Endothelial cell of umbilical vein (primary cell): ENCODE data around the gene CHMP4B. TPM values are rescaled to one million over a fixed set of nuclear protein-coding genes. Genes with fewer than 3 reads are reported as not detected.

Experiments used
- BruUV-seq: library from RNA; stranded (reverse); fragments of 400-500 nt; replicated peaks from 2 replicates; lab custom pipeline; 2021; lab: Mats Ljungman, UMichigan
- CTCF ChIA-PET: fragments of 300-600, 350-600 bp; sonication (Branson Sonifier 250); formaldehyde crosslinking; loops from one replicate; lab custom pipeline; 2021; ENCODE audit warnings: antibody characterized with exemption, inconsistent platforms; lab: Charles Lee
- POLR2A ChIA-PET: fragments of 300-600, 350-600 bp; sonication (Branson Sonifier 250); formaldehyde crosslinking; loops from one replicate; lab custom pipeline; 2021; ENCODE audit warnings: antibody characterized with exemption, inconsistent platforms; lab: Charles Lee
- DNase-seq: peaks from one replicate; pipeline ENCODE4 v3.0.0-alpha.2; 2011; ENCODE audit warnings: low read depth, low spot score
- FAIRE-seq: peaks from 2 replicates; lab custom pipeline; 2011; peaks lifted over from hg19 to GRCh38; lab: Jason Lieb, UNC
- H2AFZ ChIP-seq: 2 replicates; pipeline ENCODE4 v1.6.0; 2012; ENCODE audit warnings: low read depth, low read length, control low read depth, inconsistent platforms
- H3K27ac ChIP-seq: 2 replicates; pipeline ENCODE4 v1.5.1; 2011; ENCODE audit warnings: low read depth, mild to moderate bottlenecking, control low read depth, low read length, moderate library complexity; ENCODE audit not compliant: insufficient read depth
- H3K27me3 ChIP-seq, 2 experiments: 2 replicates each; pipeline versions ENCODE4 v1.6.0 to v1.6.1; 2011; ENCODE audit warnings: low read length in 2 of 2, mixed read lengths in 1 of 2; ENCODE audit not compliant: control insufficient read depth in 2 of 2, insufficient read depth in 2 of 2
- H3K36me3 ChIP-seq, 2 experiments: 2 replicates in 1 of 2; 3 replicates in 1 of 2; pipeline ENCODE4 v1.5.1; 2011; ENCODE audit warnings: low read length in 2 of 2, mild to moderate bottlenecking in 1 of 2, moderate library complexity in 1 of 2; ENCODE audit not compliant: control insufficient read depth in 2 of 2, insufficient read depth in 2 of 2; ENCODE audit errors: extremely low read depth in 1 of 2
- H3K4me1 ChIP-seq: 3 replicates; pipeline ENCODE4 v1.5.1; 2011; ENCODE audit warnings: mild to moderate bottlenecking, low read length; ENCODE audit not compliant: control insufficient read depth, insufficient read depth; ENCODE audit errors: extremely low read depth
- H3K4me2 ChIP-seq: 2 replicates; pipeline ENCODE4 v1.6.1; 2011; ENCODE audit warnings: low read length, control low read depth, mixed read lengths; ENCODE audit not compliant: insufficient read depth
- H3K4me3 ChIP-seq, 3 experiments: fragments of 200-600 bp in 1 of 3; sonication (generic), shearing (Covaris generic) in 1 of 3; replicated peaks in 1 of 3; 2 replicates each; pipeline ENCODE4 v1.5.1; 2011 to 2016; ENCODE audit warnings: control low read depth in 3 of 3, low read length in 3 of 3, mild to moderate bottlenecking in 2 of 3, inconsistent platforms in 1 of 3, low read depth in 1 of 3, moderate library complexity in 1 of 3; ENCODE audit not compliant: insufficient read depth in 1 of 3
- H3K79me2 ChIP-seq: 2 replicates; pipeline ENCODE4 v1.6.0; 2012; ENCODE audit warnings: low read length, inconsistent platforms; ENCODE audit not compliant: control insufficient read depth, insufficient read depth
- H3K9ac ChIP-seq: replicated peaks from 2 replicates; pipeline ENCODE3; 2011; ENCODE audit warnings: low read length, control low read depth; ENCODE audit not compliant: insufficient read depth; ENCODE audit errors: extremely low read depth
- H3K9me1 ChIP-seq: replicated peaks from 3 replicates; pipeline ENCODE4 v1.6.0; 2011; ENCODE audit warnings: mild to moderate bottlenecking, low read length; ENCODE audit not compliant: control insufficient read depth, insufficient read depth; ENCODE audit errors: extremely low read depth
- H3K9me3 ChIP-seq: replicated peaks from 2 replicates; pipeline ENCODE4 v1.5.1; 2012; ENCODE audit warnings: low read length, inconsistent platforms; ENCODE audit not compliant: control insufficient read depth, insufficient read depth
- H4K20me1 ChIP-seq: replicated peaks from 2 replicates; pipeline ENCODE3; 2011; ENCODE audit warnings: mild to moderate bottlenecking, low read length; ENCODE audit not compliant: control insufficient read depth, insufficient read depth; ENCODE audit errors: extremely low read depth
- EZH2 ChIP-seq: IDR thresholded peaks from 2 replicates; pipeline ENCODE4 v1.6.1; 2012; ENCODE audit warnings: borderline replicate concordance, low read depth, mild to moderate bottlenecking, moderate library complexity, low read length, inconsistent platforms; ENCODE audit not compliant: severe bottlenecking
- FOS ChIP-seq: IDR thresholded peaks from 2 replicates; pipeline ENCODE4 v1.6.1; 2011; ENCODE audit warnings: mild to moderate bottlenecking, low read length, moderate library complexity, borderline replicate concordance; ENCODE audit not compliant: insufficient read depth
- GATA2 ChIP-seq: IDR thresholded peaks from 2 replicates; pipeline ENCODE4 v1.7.0; 2011; ENCODE audit warnings: low read depth, mild to moderate bottlenecking, moderate library complexity, mixed read lengths, low read length; ENCODE audit not compliant: insufficient read length, insufficient read depth
- JUN ChIP-seq: IDR thresholded peaks from 2 replicates; pipeline ENCODE4 v1.6.1; 2011; ENCODE audit warnings: borderline replicate concordance, low read depth; ENCODE audit not compliant: insufficient read length, insufficient read depth
- MYC ChIP-seq: IDR thresholded peaks from one replicate; pipeline ENCODE4 v1.6.1; 2011; ENCODE audit warnings: mild to moderate bottlenecking, low read depth, low read length
- POLR2A ChIP-seq: IDR thresholded peaks from 2 replicates; pipeline ENCODE4 v1.6.1; 2012; ENCODE audit warnings: low read depth, mild to moderate bottlenecking, control low read depth, low read length
- POLR2AphosphoS5 ChIP-seq: IDR thresholded peaks from 2 replicates; pipeline ENCODE4 v1.6.1; 2012; ENCODE audit warnings: low read depth, mild to moderate bottlenecking, control low read depth, low read length, moderate library complexity; ENCODE audit not compliant: insufficient read depth
- dilution Hi-C: fragments of 300-500 bp; cut with MboI; formaldehyde crosslinking; loops from one replicate; pipeline ENCODE4 v1.15.0; 2019; ENCODE audit warnings: low sequenced_read_pairs; ENCODE audit not compliant: extremely low pct_ligation_motif_present
- intact Hi-C: fragments of 100-400 bp; cut with micrococcal nuclease; formaldehyde crosslinking; loops from one replicate; pipeline ENCODE4 v1.10.0; 2022
- polyA plus RNA-seq, 4 experiments: library from polyadenylated mRNA; depleted of rRNA in 3 of 4; stranded (reverse) in 3 of 4; unstranded in 1 of 4; fragments of >200 nt; gene quantifications; 2 replicates each; pipeline versions ENCODE4 v1.2.1 to v1.2.3, GENCODE V29; 2011 to 2012; ENCODE audit warnings: missing spikeins in 1 of 4
- total RNA-seq: library from RNA; stranded (reverse); gene quantifications from 2 replicates; pipeline ENCODE4 v1.2.3, GENCODE V29; 2021
- TF ChIP-seq, protein P1 (sequence below): IDR thresholded peaks from 2 replicates; pipeline ENCODE4 v1.6.1; 2011; ENCODE audit not compliant: insufficient read depth, insufficient read length
- TF ChIP-seq, protein P2 (sequence below), 2 donors: IDR thresholded peaks; 1 replicate in 1 of 2; 2 replicates in 1 of 2; pipeline ENCODE4 v1.5.1; 2011; ENCODE audit warnings: low read length in 2 of 2, mild to moderate bottlenecking in 2 of 2, moderate library complexity in 2 of 2, control low read depth in 1 of 2, inconsistent platforms in 1 of 2, low read depth in 1 of 2; ENCODE audit not compliant: insufficient read depth in 1 of 2; ENCODE audit errors: extremely low read depth in 1 of 2

The CHMP4B gene
- total and polyA plus RNA-seq, 2 donors (not counting 3 experiments of a cell fraction or from before 2014, with no cell fraction given) = 64.7 to 112 TPM

DNA sequence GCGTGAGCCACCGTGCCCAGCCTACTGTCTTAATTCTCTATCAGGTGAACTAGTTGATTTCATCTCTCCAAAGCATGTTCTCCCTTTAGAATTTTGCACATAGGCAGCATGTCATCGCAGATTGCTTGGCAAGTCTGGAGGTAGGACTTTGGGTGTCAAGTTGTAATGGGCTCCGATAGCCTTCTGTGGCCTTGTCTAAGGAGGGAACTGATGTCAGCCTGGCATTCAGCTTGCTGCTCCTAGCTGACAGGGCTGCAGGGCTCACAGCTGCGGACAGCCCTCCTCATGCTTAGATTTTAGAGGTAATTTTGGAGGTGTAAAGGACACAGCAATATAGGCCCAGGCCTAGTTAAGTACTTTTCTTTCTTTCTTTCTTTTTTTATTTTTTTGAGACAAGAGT is 11.3 kb downstream of the CHMP4B start:
- TF ChIP-seq, protein P1, sequence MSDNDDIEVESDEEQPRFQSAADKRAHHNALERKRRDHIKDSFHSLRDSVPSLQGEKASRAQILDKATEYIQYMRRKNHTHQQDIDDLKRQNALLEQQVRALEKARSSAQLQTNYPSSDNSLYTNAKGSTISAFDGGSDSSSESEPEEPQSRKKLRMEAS = no peak
- TF ChIP-seq GATA2 = no peak
- peaks cover 95% of the 10 kb centered on the region for H3K79me2 ChIP-seq

DNA sequence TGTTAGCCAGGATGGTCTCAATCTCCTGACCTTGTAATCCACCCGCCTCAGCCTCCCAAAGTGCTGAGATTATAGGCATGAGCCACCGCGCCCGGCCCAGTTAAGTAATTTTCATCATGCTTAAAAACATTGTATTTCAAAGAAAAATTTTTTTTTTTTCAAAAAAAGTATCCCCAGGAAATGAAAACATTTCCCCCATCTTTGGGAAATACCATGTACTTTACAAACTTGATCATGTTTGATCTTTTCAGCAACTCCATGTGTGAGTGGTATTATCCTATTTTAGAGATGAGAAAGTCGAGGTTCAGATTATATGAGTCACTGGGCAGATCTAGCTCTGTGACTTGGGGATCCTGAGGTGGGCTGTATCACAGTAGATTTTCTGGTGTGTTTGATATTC is 11.8 kb downstream of the CHMP4B start:
- FAIRE-seq (no peak), DNase-seq (no peak)
- H3K4me2 ChIP-seq = no peak overlapping the region
- peaks cover 0 to 3% of the 10 kb centered on the region in 2 experiments for H3K36me3 ChIP-seq
- no peak overlapping the region for H3K9ac ChIP-seq
- no peaks in the 10 kb centered on the region for H3K9me1 ChIP-seq
- H3K27ac ChIP-seq = no peak overlapping the region
- TF ChIP-seq EZH2 = no peak
- TF ChIP-seq MYC = no peak
- TF ChIP-seq, protein P1 = no peak
- no peak for TF ChIP-seq POLR2AphosphoS5
- TF ChIP-seq POLR2A = no peak
- TF ChIP-seq FOS = no peak
- no peak for TF ChIP-seq GATA2
- no peak for TF ChIP-seq JUN
- TF ChIP-seq, protein P2, sequence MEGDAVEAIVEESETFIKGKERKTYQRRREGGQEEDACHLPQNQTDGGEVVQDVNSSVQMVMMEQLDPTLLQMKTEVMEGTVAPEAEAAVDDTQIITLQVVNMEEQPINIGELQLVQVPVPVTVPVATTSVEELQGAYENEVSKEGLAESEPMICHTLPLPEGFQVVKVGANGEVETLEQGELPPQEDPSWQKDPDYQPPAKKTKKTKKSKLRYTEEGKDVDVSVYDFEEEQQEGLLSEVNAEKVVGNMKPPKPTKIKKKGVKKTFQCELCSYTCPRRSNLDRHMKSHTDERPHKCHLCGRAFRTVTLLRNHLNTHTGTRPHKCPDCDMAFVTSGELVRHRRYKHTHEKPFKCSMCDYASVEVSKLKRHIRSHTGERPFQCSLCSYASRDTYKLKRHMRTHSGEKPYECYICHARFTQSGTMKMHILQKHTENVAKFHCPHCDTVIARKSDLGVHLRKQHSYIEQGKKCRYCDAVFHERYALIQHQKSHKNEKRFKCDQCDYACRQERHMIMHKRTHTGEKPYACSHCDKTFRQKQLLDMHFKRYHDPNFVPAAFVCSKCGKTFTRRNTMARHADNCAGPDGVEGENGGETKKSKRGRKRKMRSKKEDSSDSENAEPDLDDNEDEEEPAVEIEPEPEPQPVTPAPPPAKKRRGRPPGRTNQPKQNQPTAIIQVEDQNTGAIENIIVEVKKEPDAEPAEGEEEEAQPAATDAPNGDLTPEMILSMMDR (IDR thresholded peaks at IDR 0.05; ENCODE audit: extremely low read depth in 1 of 2, insufficient read depth in 1 of 2, low read depth in 1 of 2, low read length in 2 of 2) = no peak
- ChIA-PET POLR2A (interaction anchor here (0.6 kb wide), 1 partner anchor 10 kb away, joined by 3 read pairs; no protein-coding TSS in a partner anchor), CTCF (no interaction called here)
- no peaks in the 10 kb centered on the region for H3K27me3 ChIP-seq
- H3K4me1 ChIP-seq = no peaks in the 10 kb centered on the region
- peaks cover 15% of the 10 kb centered on the region for H4K20me1 ChIP-seq
- no peaks in the 10 kb centered on the region for H3K9me3 ChIP-seq
- peaks cover 95% of the 10 kb centered on the region for H3K79me2 ChIP-seq
- H2AFZ ChIP-seq = no peak overlapping the region
- BruUV-seq = no TSS peak
- H3K4me3 ChIP-seq = no peak overlapping the region
- intact Hi-C loops (no loop called here), dilution Hi-C loops (no loop called here)

More for the DNA sequence above, 11.3 kb downstream of the CHMP4B start:
- Histone ChIP-seq H3K9ac (no peak overlapping the region), H3K4me3 (no peak overlapping the region), H3K9me1 (no peaks in the 10 kb centered on the region), H3K9me3 (no peaks in the 10 kb centered on the region), H3K4me2 (no peak overlapping the region), H3K4me1 (no peaks in the 10 kb centered on the region), H3K27ac (no peak overlapping the region), H2AFZ (no peak overlapping the region), H4K20me1 (peaks cover 17% of the 10 kb centered on the region), H3K27me3 (no peaks in the 10 kb centered on the region), H3K36me3 (peaks cover 0 to 3% of the 10 kb centered on the region in 2 experiments)
- DNase-seq (no peak), FAIRE-seq (no peak)
- intact Hi-C loops (no loop called here), dilution Hi-C loops (no loop called here)
- ChIA-PET CTCF (interaction anchor here (1.2 kb wide), 1 partner anchor 8 kb away, joined by 3 read pairs; no protein-coding TSS in a partner anchor), POLR2A (no interaction called here)
- no TSS peak for BruUV-seq
